IMR-90 (cell line): ENCODE measurements around the gene ZACN. TPM values are rescaled to one million over a fixed set of nuclear protein-coding genes. Genes with fewer than 3 reads are reported as not detected.

Source experiments
- ATAC-seq: fragments of 200-7000 bp; cut with Tn5 transposase; 2 replicates; pipeline ENCODE4 v1.9.1; 2020; ENCODE audit warnings: low read depth, mild to moderate bottlenecking, moderate library complexity
- BruUV-seq: library from RNA; stranded (reverse); fragments of 400-500 nt; replicated peaks from 2 replicates; lab custom pipeline; 2021; lab: Mats Ljungman, UMichigan
- CTCF ChIA-PET: fragments of 300-600 bp; formaldehyde crosslinking; extraction: SDS; loops from one replicate; lab custom pipeline; 2021; ENCODE audit warnings: antibody characterized with exemption; lab: Yijun Ruan, JAX
- POLR2A ChIA-PET: fragments of 300-600 bp; sonication (Branson Sonifier 250); formaldehyde crosslinking; loops from one replicate; lab custom pipeline; 2022; ENCODE audit warnings: antibody characterized with exemption; ENCODE audit not compliant: unreplicated experiment; lab: Charles Lee
- DNase-seq: peaks from one replicate; pipeline ENCODE4 v3.0.0; 2013
- H2AFZ ChIP-seq: replicated peaks from 2 replicates; pipeline ENCODE3; 2013; ENCODE audit warnings: low read length, mild to moderate bottlenecking; ENCODE audit not compliant: poor library complexity
- H2AK5ac ChIP-seq: 2 replicates; pipeline ENCODE4 v1.6.1; 2013; ENCODE audit warnings: low read depth, low read length, inconsistent platforms
- H2AK9ac ChIP-seq: replicated peaks from 2 replicates; pipeline ENCODE3; 2013; ENCODE audit warnings: mild to moderate bottlenecking, low read depth, low read length, moderate library complexity; ENCODE audit not compliant: poor library complexity
- H2BK120ac ChIP-seq: 2 replicates; pipeline ENCODE4 v1.6.1; 2013; ENCODE audit warnings: low read depth, low read length, inconsistent platforms
- H2BK15ac ChIP-seq: 3 replicates; pipeline ENCODE4 v1.6.1; 2013; ENCODE audit warnings: low read depth, low read length, inconsistent platforms
- H2BK20ac ChIP-seq: 2 replicates; pipeline ENCODE4 v1.6.1; 2013; ENCODE audit warnings: low read depth, mild to moderate bottlenecking, inconsistent platforms, low read length, moderate library complexity
- H2BK5ac ChIP-seq: 2 replicates; pipeline ENCODE4 v1.6.1; 2013; ENCODE audit warnings: mild to moderate bottlenecking, low read depth, low read length, inconsistent platforms; ENCODE audit not compliant: poor library complexity, severe bottlenecking
- H3K14ac ChIP-seq: replicated peaks from 2 replicates; pipeline ENCODE4 v1.6.1; 2013; ENCODE audit warnings: low read depth, low read length, inconsistent platforms
- H3K18ac ChIP-seq: 2 replicates; pipeline ENCODE4 v1.6.1; 2013; ENCODE audit warnings: low read depth, low read length, control low read depth
- H3K23ac ChIP-seq: 2 replicates; pipeline ENCODE4 v1.6.1; 2013; ENCODE audit warnings: low read depth, low read length, inconsistent platforms
- H3K27ac ChIP-seq: 2 replicates; pipeline ENCODE4 v1.5.1; 2013; ENCODE audit warnings: mild to moderate bottlenecking, control low read depth, low read length; ENCODE audit not compliant: insufficient read depth
- H3K27me3 ChIP-seq: 2 replicates; pipeline ENCODE4 v1.6.1; 2013; ENCODE audit warnings: low read length; ENCODE audit not compliant: control insufficient read depth, insufficient read depth
- H3K36me3 ChIP-seq: 2 replicates; pipeline ENCODE4 v1.6.1; 2013; ENCODE audit warnings: low read length, mixed read lengths; ENCODE audit not compliant: control insufficient read depth, insufficient read depth
- H3K4ac ChIP-seq: 2 replicates; pipeline ENCODE4 v1.6.1; 2013; ENCODE audit warnings: low read depth, low read length, inconsistent platforms
- H3K4me1 ChIP-seq: 2 replicates; pipeline ENCODE4 v1.6.1; 2013; ENCODE audit warnings: low read length, mixed read lengths; ENCODE audit not compliant: control insufficient read depth, insufficient read depth
- H3K4me2 ChIP-seq: 2 replicates; pipeline ENCODE4 v1.6.1; 2013; ENCODE audit warnings: low read depth, mild to moderate bottlenecking, control low read depth, low read length, moderate library complexity
- H3K4me3 ChIP-seq: 2 replicates; pipeline ENCODE4 v1.5.1; 2013; ENCODE audit warnings: low read depth, mild to moderate bottlenecking, control low read depth, low read length, moderate library complexity; ENCODE audit not compliant: insufficient read depth
- H3K56ac ChIP-seq: 2 replicates; pipeline ENCODE4 v1.6.1; 2013; ENCODE audit warnings: low read length, inconsistent platforms; ENCODE audit not compliant: insufficient read depth; ENCODE audit errors: extremely low read depth
- H3K79me1 ChIP-seq, 2 experiments: 2 replicates each; pipeline ENCODE4 v1.6.1; 2013; ENCODE audit warnings: low read length in 2 of 2, inconsistent platforms in 1 of 2, low read depth in 1 of 2
- H3K9ac ChIP-seq: 2 replicates; pipeline ENCODE4 v1.6.1; 2013; ENCODE audit warnings: low read depth, low read length, control low read depth
- H3K9me1 ChIP-seq: 2 replicates; pipeline ENCODE4 v1.6.1; 2013; ENCODE audit warnings: low read length, inconsistent platforms; ENCODE audit not compliant: insufficient read depth
- H3K9me3 ChIP-seq: 2 replicates; pipeline ENCODE4 v1.6.1; 2013; ENCODE audit warnings: low read length; ENCODE audit not compliant: control insufficient read depth, insufficient read depth
- H4K20me1 ChIP-seq: 2 replicates; pipeline ENCODE4 v1.6.1; 2013; ENCODE audit warnings: low read length, inconsistent platforms; ENCODE audit not compliant: insufficient read depth
- H4K5ac ChIP-seq: 2 replicates; pipeline ENCODE4 v1.6.1; 2013; ENCODE audit warnings: mild to moderate bottlenecking, low read depth, low read length, control low read depth
- H4K8ac ChIP-seq, 2 experiments: 2 replicates each; pipeline ENCODE4 v1.6.1; 2013; ENCODE audit warnings: low read depth in 2 of 2, low read length in 2 of 2, control low read depth in 1 of 2, inconsistent platforms in 1 of 2
- H4K91ac ChIP-seq: 2 replicates; pipeline ENCODE4 v1.6.1; 2013; ENCODE audit warnings: low read depth, low read length, inconsistent platforms; ENCODE audit not compliant: insufficient read depth
- WGBS, 2 experiments: methylation state at CpG; one replicate each; pipeline versions ENCODE4 v1.1.5 to v1.1.7; 2013; ENCODE audit warnings: missing lambda C conversion rate in 2 of 2; ENCODE audit not compliant: insufficient read length in 1 of 2; ENCODE audit errors: extremely low coverage in 2 of 2; 5-methylcytosine and 5-hydroxymethylcytosine counted together
- dilution Hi-C: fragments of 300-500 bp; cut with HindIII; formaldehyde crosslinking; loops from one replicate; pipeline ENCODE4 v1.14.3; 2018; ENCODE audit warnings: low sequenced_read_pairs; ENCODE audit not compliant: unreplicated experiment
- in situ Hi-C: fragments of 300-500 bp; cut with MboI; formaldehyde crosslinking; loops from 3 replicates; pipeline ENCODE4 v1.14.3; 2019; ENCODE audit warnings: low sequenced_read_pairs, inconsistent platforms, mixed read lengths
- intact Hi-C: fragments of 100-400 bp; cut with micrococcal nuclease; formaldehyde crosslinking; loops from 2 replicates; pipeline ENCODE4 v1.10.0; 2022
- polyA plus RNA-seq, 3 experiments: library from polyadenylated mRNA; depleted of rRNA; stranded (reverse); fragments of >200 nt; gene quantifications; 2 replicates each; pipeline ENCODE4 v1.2.3, GENCODE V29; 2012; ENCODE audit warnings: low replicate concordance in 1 of 3
- total RNA-seq: library from RNA; depleted of rRNA; stranded (reverse); fragments of >200 nt; gene quantifications from 2 replicates; pipeline ENCODE4 v1.2.3, GENCODE V29; 2012
- TF ChIP-seq, protein P1 (sequence below): fragments of 150-350 bp; IDR thresholded peaks from 2 replicates; pipeline ENCODE4 v1.6.1; 2017; ENCODE audit warnings: mild to moderate bottlenecking, antibody characterized with exemption, low read length, low read depth

Gene ZACN
- total and polyA plus RNA-seq, 2 of the 4 experiments (the other 2 are of a cell fraction), result not detected

DNA sequence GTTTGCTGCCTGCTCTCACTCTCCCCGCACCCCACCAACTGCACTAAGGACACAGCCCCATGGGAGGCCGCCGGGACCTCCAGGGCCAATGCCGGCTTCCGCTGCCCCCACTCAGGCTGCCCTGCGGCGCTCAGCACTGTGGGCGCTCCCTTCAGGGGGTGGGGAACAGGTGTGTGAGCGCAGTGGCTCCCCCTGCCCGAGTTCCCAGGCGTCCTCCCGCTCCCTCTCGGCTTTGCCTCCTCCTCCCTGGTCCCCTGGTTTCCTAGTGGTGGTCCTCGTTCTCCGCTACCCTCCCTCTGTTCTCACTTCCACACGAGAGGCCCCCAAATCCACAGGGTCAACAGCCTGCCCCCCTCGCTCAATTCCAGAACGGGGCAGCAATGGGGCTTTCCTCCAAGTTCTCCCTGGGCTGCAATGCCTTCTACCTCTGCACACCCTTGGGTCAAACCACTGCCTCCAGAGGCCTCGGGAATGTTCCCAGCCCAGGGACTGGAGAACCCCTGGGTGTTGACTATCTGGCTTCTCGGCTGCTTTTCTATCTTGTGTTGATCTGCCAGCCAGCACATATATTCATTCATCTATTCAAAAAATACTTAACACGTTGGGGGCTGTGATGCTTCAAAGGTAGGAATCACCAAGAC, 52.2 kb downstream of the ZACN start:
- Histone ChIP-seq H3K14ac (no peak overlapping the region), H2BK15ac (no peak overlapping the region), H4K20me1 (no peaks in the 10 kb centered on the region), H4K91ac (no peak overlapping the region), H3K27me3 (peaks cover 59% of the 10 kb centered on the region), H3K36me3 (no peaks in the 10 kb centered on the region), H3K79me1 (no peaks in the 10 kb centered on the region), H3K27ac (no peak overlapping the region), H3K9me3 (no peaks in the 10 kb centered on the region), H4K8ac (no peak overlapping the region), H4K5ac (no peak overlapping the region), H3K23ac (no peak overlapping the region), H3K9ac (no peak overlapping the region), H2AK9ac (peak overlapping the region; percentile 65), H3K4me2 (no peak overlapping the region), H2BK120ac (no peak overlapping the region), H3K4me1 (no peaks in the 10 kb centered on the region), H3K4me3 (no peak overlapping the region), H2BK5ac (no peak overlapping the region), H3K18ac (no peak overlapping the region), H3K4ac (no peak overlapping the region), H2BK20ac (no peak overlapping the region), H3K9me1 (no peaks in the 10 kb centered on the region), H3K56ac (no peak overlapping the region), H2AFZ (peak overlapping the region; percentile 51), H2AK5ac (no peak overlapping the region)
- ATAC-seq (no peak), DNase-seq (no peak)
- no TSS peak for BruUV-seq
- dilution Hi-C loops, result no loop called here
- intact Hi-C loops, result no loop called here
- ChIA-PET POLR2A (no interaction called here), CTCF (no interaction called here)
- in situ Hi-C loops, result no loop called here
- TF ChIP-seq, protein P1, sequence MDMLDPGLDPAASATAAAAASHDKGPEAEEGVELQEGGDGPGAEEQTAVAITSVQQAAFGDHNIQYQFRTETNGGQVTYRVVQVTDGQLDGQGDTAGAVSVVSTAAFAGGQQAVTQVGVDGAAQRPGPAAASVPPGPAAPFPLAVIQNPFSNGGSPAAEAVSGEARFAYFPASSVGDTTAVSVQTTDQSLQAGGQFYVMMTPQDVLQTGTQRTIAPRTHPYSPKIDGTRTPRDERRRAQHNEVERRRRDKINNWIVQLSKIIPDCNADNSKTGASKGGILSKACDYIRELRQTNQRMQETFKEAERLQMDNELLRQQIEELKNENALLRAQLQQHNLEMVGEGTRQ, result no peak
- 18% methylated on average over 8 of the region's 21 CpGs; no CpG with 5 or more reads in 1 of the 2 experiments for WGBS, 2 experiments
